ENCODE measurements around the gene TDRD15.

- TF ChIP-seq, protein P1, sequence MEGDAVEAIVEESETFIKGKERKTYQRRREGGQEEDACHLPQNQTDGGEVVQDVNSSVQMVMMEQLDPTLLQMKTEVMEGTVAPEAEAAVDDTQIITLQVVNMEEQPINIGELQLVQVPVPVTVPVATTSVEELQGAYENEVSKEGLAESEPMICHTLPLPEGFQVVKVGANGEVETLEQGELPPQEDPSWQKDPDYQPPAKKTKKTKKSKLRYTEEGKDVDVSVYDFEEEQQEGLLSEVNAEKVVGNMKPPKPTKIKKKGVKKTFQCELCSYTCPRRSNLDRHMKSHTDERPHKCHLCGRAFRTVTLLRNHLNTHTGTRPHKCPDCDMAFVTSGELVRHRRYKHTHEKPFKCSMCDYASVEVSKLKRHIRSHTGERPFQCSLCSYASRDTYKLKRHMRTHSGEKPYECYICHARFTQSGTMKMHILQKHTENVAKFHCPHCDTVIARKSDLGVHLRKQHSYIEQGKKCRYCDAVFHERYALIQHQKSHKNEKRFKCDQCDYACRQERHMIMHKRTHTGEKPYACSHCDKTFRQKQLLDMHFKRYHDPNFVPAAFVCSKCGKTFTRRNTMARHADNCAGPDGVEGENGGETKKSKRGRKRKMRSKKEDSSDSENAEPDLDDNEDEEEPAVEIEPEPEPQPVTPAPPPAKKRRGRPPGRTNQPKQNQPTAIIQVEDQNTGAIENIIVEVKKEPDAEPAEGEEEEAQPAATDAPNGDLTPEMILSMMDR (IDR thresholded peaks at IDR 0.05), result no peak
- TF ChIP-seq POLR2A (IDR thresholded peaks at IDR 0.05) (no peak), POLR2AphosphoS5 (IDR thresholded peaks at IDR 0.05) (no peak)
Observed at GRCh38 chr2:21111012-21111411, 12.8 kb upstream of the TDRD15 start.
